ENCODE measurements around the gene CHST8.

Gene CHST8

GRCh38 chr19:33675501-33676124, 53.9 kb downstream of the CHST8 start:
- DNase-seq = no peak

GRCh38 chr19:33676999-33677665, 55.4 kb downstream of the CHST8 start:
- DNase-seq = no peak

- no peak for DNase-seq
These were observed 56.1 kb downstream of the CHST8 start for GRCh38 chr19:33677745-33678426.

- peak; percentile 100 for DNase-seq
These were observed 57.2 kb downstream of the CHST8 start for GRCh38 chr19:33678796-33679585.

GRCh38 chr19:33679696-33680095, 57.9 kb downstream of the CHST8 start:
- DNase-seq = no peak

- DNase-seq = no peak
These were observed 59.4 kb downstream of the CHST8 start for GRCh38 chr19:33681081-33681680.

- DNase-seq = no peak
These were observed 62.3 kb downstream of the CHST8 start for GRCh38 chr19:33683881-33684537.

- peak; percentile 63 for DNase-seq
These were observed 62.9 kb downstream of the CHST8 start for GRCh38 chr19:33684538-33685232.

- DNase-seq = no peak
These were observed 63.8 kb downstream of the CHST8 start for GRCh38 chr19:33685541-33685940.

- no peak for DNase-seq
These were observed 64.5 kb downstream of the CHST8 start for GRCh38 chr19:33686262-33686661.

- DNase-seq = no peak
These were observed 65.1 kb downstream of the CHST8 start for GRCh38 chr19:33686687-33687480.

- peak; percentile 61 for DNase-seq
These were observed 65.9 kb downstream of the CHST8 start for GRCh38 chr19:33687481-33688170.

- no peak for DNase-seq
These were observed 66.6 kb downstream of the CHST8 start for GRCh38 chr19:33688171-33688992.

GRCh38 chr19:33689138-33689746, 67.5 kb downstream of the CHST8 start:
- DNase-seq = no peak

- no peak for DNase-seq
These were observed 68.1 kb downstream of the CHST8 start for GRCh38 chr19:33689868-33690267.

GRCh38 chr19:33690378-33691029, 68.8 kb downstream of the CHST8 start:
- DNase-seq = no peak

- no peak for DNase-seq
These were observed 69.3 kb downstream of the CHST8 start for GRCh38 chr19:33691030-33691427.

- DNase-seq = no peak
These were observed 70.0 kb downstream of the CHST8 start for GRCh38 chr19:33691736-33692135.

Data from NCI-H2227 treated with DMSO at 0.1 percent for 48 hours (cell line).